Measurements from ENCODE around the gene RGS14.

DNA sequence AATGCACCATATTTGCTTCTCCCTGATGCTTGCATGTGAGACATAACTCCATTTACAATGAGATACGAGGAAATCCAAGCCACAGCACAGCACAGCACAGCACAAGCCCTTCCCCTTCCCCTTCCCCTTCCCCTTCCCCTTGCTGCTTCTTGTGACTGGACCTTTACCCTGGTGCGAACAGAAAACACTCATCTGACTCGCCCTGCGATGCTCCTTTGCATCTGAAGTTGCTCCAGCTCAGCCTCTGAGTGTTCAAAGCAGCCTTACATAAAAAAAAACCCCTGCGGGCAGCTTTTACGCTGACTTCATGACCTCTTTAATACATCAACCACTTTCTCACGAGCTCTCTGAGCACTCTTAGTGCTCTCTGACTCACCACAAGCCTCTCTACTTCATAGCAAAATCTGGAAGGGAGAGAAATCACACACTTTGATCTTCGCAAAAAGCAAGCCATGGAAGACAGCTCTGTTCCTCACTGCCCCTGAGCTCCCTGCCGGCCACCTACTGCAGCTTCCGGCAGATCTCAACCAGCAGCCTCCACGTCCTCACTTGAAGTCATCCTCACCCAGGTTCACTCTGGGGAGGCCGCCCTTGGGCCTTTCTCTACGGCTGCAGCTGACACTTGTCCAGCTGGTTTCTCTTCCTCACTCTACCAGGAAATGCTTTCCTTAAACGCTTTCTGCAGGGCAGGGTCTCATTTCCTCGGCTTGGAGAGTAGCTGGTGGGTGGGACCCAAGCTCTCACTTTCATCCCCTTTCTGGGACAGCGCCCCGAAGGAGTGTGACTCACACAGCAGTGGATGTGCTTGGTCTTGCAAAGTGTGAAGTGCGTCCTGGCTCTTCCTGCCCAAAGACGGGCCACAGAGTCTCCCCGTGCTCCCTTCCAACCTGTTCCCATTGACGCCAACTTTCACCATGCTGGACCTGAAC is 31.8 kb downstream of the RGS14 start:
- TF ChIP-seq POLR2AphosphoS5 (IDR thresholded peaks at IDR 0.05) = no peak
- TF ChIP-seq CTCF (IDR thresholded peaks at IDR 0.05) = no peak
- no peak for TF ChIP-seq POLR2A (IDR thresholded peaks at IDR 0.05)
- no peak for TF ChIP-seq EP300 (IDR thresholded peaks at IDR 0.05; ENCODE audit: low read depth)
